Fibroblast of skin of right quadriceps (primary cell): ENCODE results near the gene BTBD7.
A peak's percentile ranks its signal among the peaks of the same experiment; 100 is the strongest.
"Not testable (repeated sequence)": the region's sequence is repeated elsewhere in the genome, so short reads cannot be mapped to it uniquely, and the experiment has no call there.

Experiments used
- DNase-seq: peaks from one replicate; pipeline ENCODE4 v3.0.0-alpha.2; 2013

BTBD7 gene, protein sequence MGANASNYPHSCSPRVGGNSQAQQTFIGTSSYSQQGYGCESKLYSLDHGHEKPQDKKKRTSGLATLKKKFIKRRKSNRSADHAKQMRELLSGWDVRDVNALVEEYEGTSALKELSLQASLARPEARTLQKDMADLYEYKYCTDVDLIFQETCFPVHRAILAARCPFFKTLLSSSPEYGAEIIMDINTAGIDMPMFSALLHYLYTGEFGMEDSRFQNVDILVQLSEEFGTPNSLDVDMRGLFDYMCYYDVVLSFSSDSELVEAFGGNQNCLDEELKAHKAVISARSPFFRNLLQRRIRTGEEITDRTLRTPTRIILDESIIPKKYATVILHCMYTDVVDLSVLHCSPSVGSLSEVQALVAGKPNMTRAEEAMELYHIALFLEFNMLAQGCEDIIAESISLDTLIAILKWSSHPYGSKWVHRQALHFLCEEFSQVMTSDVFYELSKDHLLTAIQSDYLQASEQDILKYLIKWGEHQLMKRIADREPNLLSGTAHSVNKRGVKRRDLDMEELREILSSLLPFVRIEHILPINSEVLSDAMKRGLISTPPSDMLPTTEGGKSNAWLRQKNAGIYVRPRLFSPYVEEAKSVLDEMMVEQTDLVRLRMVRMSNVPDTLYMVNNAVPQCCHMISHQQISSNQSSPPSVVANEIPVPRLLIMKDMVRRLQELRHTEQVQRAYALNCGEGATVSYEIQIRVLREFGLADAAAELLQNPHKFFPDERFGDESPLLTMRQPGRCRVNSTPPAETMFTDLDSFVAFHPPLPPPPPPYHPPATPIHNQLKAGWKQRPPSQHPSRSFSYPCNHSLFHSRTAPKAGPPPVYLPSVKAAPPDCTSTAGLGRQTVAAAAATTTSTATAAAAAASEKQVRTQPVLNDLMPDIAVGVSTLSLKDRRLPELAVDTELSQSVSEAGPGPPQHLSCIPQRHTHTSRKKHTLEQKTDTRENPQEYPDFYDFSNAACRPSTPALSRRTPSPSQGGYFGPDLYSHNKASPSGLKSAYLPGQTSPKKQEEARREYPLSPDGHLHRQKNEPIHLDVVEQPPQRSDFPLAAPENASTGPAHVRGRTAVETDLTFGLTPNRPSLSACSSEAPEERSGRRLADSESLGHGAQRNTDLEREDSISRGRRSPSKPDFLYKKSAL

GRCh38 chr14:93332853-93333630, at the start of gene BTBD7:
TSS of gene BTBD7 (minus strand) at chr14:93333036. CDS start at chr14:93296051, 36,985 bp downstream.
- peak; percentile 95 for DNase-seq

GRCh38 chr14:93381644-93382043, 48.8 kb upstream of the BTBD7 start:
- DNase-seq = no peak

GRCh38 chr14:93379831-93380230, 47.0 kb upstream of the BTBD7 start:
- no peak for DNase-seq

- no peak for DNase-seq
Observed at GRCh38 chr14:93375673-93376156, 42.9 kb upstream of the BTBD7 start.

- DNase-seq = no peak
Observed at GRCh38 chr14:93369713-93370266, 37.0 kb upstream of the BTBD7 start.

DNA sequence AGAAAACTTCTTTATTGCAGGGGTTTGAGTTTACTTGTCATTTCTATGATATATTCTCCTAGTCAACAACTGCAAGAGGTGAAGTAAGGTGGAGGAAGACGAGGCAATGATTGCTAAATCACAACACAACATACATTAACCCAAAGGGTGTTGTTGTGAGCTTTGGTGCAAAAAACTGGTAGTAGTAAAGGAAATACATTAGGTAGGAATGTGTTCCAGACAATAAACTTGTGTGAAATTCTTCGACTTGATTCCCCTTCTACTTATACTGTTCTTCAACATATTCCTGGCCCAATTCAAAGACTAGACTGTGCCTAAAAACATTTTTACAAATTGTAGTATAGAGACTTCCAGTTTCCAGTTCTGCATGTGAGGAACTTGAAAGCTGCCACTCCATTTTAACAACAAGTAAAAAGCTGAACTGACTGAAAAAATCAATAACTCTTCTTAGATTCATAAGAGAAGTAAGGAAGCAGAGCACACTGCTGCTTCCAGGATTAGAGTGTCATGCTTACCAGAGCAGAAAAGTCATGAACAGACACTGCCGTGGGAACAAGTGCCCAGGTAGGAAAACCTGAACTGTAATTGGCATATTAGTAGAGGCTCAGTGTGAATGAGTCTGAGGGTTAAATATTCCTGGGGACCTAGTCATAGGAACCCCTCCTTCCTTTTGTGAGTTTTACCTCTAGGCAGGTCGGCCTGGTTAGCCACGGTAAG, 36.3 kb upstream of the BTBD7 start:
- no peak for DNase-seq

DNA sequence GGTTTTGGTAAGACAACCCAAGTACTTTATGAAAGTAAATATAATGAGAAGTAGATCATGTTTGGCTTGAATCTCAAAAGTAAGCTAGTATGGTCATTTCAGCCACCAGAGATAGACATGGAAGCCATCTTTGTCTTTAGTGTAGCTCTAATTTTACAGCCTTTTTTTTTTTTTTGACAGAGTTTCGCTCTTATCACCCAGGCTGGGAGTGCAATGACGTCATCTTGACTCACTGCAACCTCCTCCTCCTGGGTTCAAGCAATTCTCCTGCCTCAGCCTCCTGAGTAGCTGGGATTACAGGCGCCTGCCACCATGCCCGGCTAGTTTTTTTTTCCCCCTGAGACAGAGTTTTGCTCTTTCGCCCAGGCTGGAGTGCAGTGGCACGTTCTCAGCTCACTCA, 22.0 kb upstream of the BTBD7 start:
- not testable (repeated sequence) for DNase-seq

GRCh38 chr14:93348292-93348691, 15.5 kb upstream of the BTBD7 start:
- no peak for DNase-seq

GRCh38 chr14:93347850-93348249, 15.0 kb upstream of the BTBD7 start:
- no peak for DNase-seq

GRCh38 chr14:93346926-93347721, 14.3 kb upstream of the BTBD7 start, which contains the start of gene COX8C:
TSS of gene COX8C (plus strand) at chr14:93347182. CDS start at chr14:93347269, 87 bp downstream.
- DNase-seq = no peak

- DNase-seq = no peak
Observed at GRCh38 chr14:93343797-93344196, 11.0 kb upstream of the BTBD7 start.

DNA sequence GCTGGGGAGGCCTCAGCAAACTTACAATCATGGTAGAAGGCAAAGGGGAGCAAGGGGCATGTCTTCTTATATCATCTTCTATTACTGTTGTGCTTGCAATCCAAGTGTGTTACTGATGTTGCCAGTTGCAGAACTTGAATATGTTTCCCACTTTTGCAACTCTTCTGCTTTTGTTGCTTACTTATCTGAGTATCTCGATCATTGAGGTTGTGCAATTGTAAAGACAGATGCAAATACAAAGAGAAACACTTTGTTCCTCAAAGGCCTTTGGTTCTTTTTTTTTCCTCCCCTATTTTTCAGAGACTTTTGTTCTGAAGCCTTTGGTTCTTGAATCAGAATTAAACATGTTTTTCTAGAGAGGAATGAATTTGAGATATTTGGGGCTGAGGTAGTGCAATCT, 10.4 kb upstream of the BTBD7 start:
- no peak for DNase-seq

GRCh38 chr14:93337884-93338283, 5.0 kb upstream of the BTBD7 start:
- DNase-seq = no peak

DNA sequence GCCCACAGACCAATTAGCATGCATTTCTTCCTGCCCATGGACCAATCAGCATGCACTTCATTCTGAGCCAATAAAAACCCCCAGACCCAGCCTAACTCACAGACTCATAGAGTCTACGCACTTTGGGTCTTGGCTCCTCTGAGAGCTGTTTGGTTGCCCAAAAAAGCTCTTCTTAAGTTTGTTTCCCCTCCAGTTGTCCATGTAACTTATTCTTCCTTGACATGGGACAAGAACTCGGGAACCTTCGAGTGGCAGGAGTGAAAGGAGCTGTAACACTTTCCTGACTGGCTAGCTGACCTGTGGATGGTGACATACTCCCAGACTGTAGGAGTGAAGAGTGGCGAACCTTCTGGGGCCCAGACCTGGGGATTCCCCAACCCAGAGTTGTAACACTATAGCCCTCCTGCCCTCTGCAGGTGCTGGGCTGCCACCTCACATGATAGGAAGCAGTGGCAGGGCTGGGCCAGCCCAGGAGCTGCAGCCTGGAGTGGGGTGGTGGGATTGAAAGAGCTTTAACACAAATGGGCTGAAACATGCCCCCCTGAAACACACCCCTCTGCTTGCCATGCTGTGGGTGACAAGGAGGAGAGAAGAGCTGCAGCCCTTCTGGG, 4.4 kb upstream of the BTBD7 start:
- no peak for DNase-seq

DNA sequence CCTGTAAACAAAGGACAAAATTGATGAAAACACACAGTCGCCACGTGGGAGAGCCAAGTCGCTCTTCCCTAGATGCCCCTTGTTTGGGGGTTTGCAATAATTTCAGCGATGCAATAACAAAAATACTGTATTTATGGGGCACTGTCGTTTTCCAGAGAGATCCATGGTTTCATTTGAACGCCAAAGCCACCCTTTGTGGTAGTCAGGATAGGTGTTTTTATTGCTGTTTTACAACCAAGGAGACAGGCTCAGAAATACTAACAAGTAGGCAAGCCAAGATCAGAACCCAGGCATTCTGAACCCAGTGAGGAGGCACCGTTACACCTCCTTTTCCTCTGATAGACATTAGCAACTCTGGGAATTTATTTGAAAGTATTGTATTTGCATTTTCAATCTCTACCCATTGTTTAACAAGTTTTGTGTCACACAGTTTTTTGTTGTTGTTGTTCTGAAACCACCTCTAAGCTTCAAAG, 831 bp upstream of the BTBD7 start:
- DNase-seq = no peak

- peak; percentile 45 for DNase-seq
Observed at GRCh38 chr14:93332397-93332852, 411 bp downstream of the BTBD7 start.

GRCh38 chr14:93331728-93332396, 974 bp downstream of the BTBD7 start:
- DNase-seq = peak; percentile 8

- no peak for DNase-seq
Observed at GRCh38 chr14:93331002-93331727, 1.7 kb downstream of the BTBD7 start.
